A549 (cell line): ENCODE data around the gene VDAC2.

Experiments
- CTCF ChIP-seq: fragments of >200 bp; sonication (Bioruptor Twin); formaldehyde crosslinking; IDR thresholded peaks from 3 replicates; pipeline ENCODE4 v1.5.1; 2016
- E2F6 ChIP-seq: IDR thresholded peaks from 2 replicates; pipeline ENCODE4 v1.6.1; 2012; ENCODE audit warnings: low read depth, borderline replicate concordance
- EP300 ChIP-seq, 2 experiments: fragments of >200 bp; sonication (Bioruptor Twin); formaldehyde crosslinking; IDR thresholded peaks; 2 replicates in 1 of 2; 3 replicates in 1 of 2; pipeline ENCODE4 v1.6.1; 2016 to 2017
- HMGXB4 ChIP-seq: fragments of 250-450 bp; sonication (Bioruptor Pico); IDR thresholded peaks from 2 replicates; pipeline ENCODE4 v1.5.0; 2021; ENCODE audit warnings: mild to moderate bottlenecking, moderate library complexity, borderline replicate concordance
- JUN ChIP-seq, 2 experiments: fragments of >200 bp; sonication (Bioruptor Twin); formaldehyde crosslinking; IDR thresholded peaks; 2 replicates in 1 of 2; 3 replicates in 1 of 2; pipeline ENCODE4 v1.6.1; 2016 to 2017
- MAZ ChIP-seq: fragments of 150-350 bp; IDR thresholded peaks from 2 replicates; pipeline ENCODE4 v1.6.1; 2014; ENCODE audit warnings: antibody characterized with exemption, low read depth, low read length, borderline replicate concordance
- NFE2L2 ChIP-seq: fragments of 150-350 bp; conservative IDR thresholded peaks from 2 replicates; pipeline ENCODE4 v1.6.1; 2014; ENCODE audit warnings: low read length
- PBX3 ChIP-seq: IDR thresholded peaks from 2 replicates; pipeline ENCODE4 v1.6.1; 2012
- PHF8 ChIP-seq: fragments of 200-600 bp; sonication (generic); IDR thresholded peaks from 2 replicates; pipeline ENCODE4 v1.6.1; 2016; ENCODE audit warnings: low read depth, mild to moderate bottlenecking, antibody characterized with exemption, moderate library complexity, borderline replicate concordance
- RFX5 ChIP-seq: fragments of 450-650 bp; IDR thresholded peaks from 2 replicates; pipeline ENCODE4 v1.7.1; 2014; ENCODE audit warnings: antibody characterized with exemption, mild to moderate bottlenecking, moderate library complexity

- TF ChIP-seq EP300 (IDR thresholded peaks at IDR 0.05) (no peak), HMGXB4 (no peak), JUN (IDR thresholded peaks at IDR 0.05) (no peak), CTCF (no peak), PBX3 (no peak), NFE2L2 (no peak), E2F6 (no peak), RFX5 (no peak), PHF8 (no peak), MAZ (no peak)
Measured at GRCh38 chr10:75265856-75266255, 55.3 kb downstream of the VDAC2 start.
